NB4 (cell line): Measurements from ENCODE around the gene PTTG2.
A peak's percentile ranks its signal among the peaks of the same experiment; 100 is the strongest.

Source experiments
- DNase-seq: peaks from one replicate; pipeline ENCODE4 v3.0.0; 2010; ENCODE audit warnings: low read depth
- H3K4me3 ChIP-seq: one replicate; pipeline ENCODE4 v1.5.1; 2011; ENCODE audit warnings: mild to moderate bottlenecking, low read depth, low read length, moderate library complexity
- MYC ChIP-seq: IDR thresholded peaks from 2 replicates; pipeline ENCODE4 v1.6.1; 2011; ENCODE audit warnings: low read depth, low read length
- POLR2A ChIP-seq: IDR thresholded peaks from 2 replicates; pipeline ENCODE4 v1.6.1; 2011; ENCODE audit warnings: mild to moderate bottlenecking; ENCODE audit not compliant: insufficient read length; ENCODE audit errors: extremely low read depth
- TF ChIP-seq, protein P1 (sequence below): IDR thresholded peaks from one replicate; pipeline ENCODE4 v1.5.1; 2012; ENCODE audit warnings: low read depth, low read length
- TF ChIP-seq, protein P2 (sequence below): IDR thresholded peaks from 2 replicates; pipeline ENCODE4 v1.6.1; 2011; ENCODE audit warnings: low read depth, low read length

Gene PTTG2

DNA sequence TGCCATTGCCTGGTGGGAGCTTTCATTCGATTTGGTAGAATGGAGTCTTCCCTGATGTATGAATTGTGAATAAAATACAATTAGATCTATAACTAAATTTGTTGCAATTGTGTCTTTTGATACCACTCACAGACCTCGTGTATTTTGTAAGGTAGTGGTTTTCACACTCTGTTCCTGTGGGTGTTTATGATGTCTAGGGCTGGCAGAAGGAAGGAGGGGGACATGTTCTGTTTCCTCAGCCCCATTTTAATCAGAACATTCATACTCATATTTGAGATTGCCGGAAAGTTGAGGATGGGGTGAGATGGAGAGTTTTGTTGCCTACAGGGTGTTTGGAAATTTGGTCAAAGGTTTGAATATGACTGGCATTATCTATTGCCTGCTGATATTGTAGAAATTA, 42.9 kb downstream of the PTTG2 start:
- DNase-seq = no peak
- TF ChIP-seq, protein P1, sequence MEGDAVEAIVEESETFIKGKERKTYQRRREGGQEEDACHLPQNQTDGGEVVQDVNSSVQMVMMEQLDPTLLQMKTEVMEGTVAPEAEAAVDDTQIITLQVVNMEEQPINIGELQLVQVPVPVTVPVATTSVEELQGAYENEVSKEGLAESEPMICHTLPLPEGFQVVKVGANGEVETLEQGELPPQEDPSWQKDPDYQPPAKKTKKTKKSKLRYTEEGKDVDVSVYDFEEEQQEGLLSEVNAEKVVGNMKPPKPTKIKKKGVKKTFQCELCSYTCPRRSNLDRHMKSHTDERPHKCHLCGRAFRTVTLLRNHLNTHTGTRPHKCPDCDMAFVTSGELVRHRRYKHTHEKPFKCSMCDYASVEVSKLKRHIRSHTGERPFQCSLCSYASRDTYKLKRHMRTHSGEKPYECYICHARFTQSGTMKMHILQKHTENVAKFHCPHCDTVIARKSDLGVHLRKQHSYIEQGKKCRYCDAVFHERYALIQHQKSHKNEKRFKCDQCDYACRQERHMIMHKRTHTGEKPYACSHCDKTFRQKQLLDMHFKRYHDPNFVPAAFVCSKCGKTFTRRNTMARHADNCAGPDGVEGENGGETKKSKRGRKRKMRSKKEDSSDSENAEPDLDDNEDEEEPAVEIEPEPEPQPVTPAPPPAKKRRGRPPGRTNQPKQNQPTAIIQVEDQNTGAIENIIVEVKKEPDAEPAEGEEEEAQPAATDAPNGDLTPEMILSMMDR = no peak
- TF ChIP-seq POLR2A (no peak), MYC (no peak)
- TF ChIP-seq, protein P2, sequence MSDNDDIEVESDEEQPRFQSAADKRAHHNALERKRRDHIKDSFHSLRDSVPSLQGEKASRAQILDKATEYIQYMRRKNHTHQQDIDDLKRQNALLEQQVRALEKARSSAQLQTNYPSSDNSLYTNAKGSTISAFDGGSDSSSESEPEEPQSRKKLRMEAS = no peak
- H3K4me3 ChIP-seq = no peak overlapping the region

DNA sequence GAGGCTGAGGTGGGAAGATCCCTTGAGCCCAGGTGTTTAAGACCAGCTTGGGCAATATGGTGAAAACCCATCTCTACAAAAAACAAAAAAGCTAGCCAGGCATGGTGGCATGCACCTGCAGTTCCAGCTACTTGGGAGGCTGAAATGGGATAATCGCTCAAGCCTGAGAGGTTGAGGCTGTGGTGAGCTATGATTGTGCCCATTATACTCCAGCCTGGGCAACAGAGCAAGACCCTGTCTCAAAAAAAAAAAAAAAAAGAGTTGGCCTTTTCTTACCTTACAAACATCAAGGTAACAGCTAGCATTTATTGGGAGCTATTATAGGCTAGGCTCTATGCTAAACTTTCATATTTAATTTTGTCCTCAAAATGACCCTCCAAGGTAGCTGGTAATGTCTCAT, 43.4 kb downstream of the PTTG2 start:
- TF ChIP-seq, protein P2 = no peak
- no peak for TF ChIP-seq MYC
- no peak for DNase-seq
- H3K4me3 ChIP-seq = no peak overlapping the region

DNA sequence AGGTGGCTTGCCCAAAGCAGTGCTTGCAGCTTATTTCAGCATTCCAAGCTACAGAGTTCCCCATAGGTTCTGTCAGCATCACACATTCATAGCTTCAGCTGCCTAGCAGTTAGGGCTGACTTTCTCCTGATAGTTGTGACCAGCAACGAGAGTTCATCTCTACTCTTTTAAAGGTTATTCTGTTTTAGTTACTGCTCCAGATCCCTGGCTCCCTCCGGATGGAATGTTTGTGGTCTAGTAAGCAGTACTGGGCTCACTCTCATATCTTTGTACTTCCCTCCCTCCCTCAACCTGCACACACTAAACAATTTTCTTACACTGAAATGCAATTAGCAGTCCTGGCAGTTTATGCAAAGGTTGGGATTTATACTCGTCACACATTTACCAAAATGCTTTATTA, 43.9 kb downstream of the PTTG2 start:
- no peak overlapping the region for H3K4me3 ChIP-seq
- TF ChIP-seq, protein P1 = no peak
- no peak for TF ChIP-seq POLR2A
- TF ChIP-seq, protein P2 = no peak
- TF ChIP-seq MYC = no peak
- no peak for DNase-seq

DNA sequence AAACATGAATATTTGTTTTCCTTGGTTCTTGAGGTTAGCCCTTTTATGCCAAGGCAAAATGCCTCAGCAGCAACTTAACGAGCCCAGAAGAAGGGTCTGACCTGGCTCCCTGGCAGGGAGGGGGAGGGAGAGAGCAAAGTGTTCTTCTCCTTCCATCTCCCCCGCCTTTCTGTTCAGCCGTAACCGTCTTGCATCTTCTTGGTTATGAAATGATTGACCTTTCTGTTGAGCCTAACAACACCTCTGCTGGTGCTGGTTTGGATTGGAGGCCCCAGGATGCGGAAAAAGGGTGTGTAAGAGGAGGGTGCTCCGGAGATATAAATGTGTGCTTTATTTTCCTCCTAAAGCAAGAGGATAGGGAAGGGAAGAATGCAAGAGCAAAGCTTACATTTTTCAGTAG, 44.7 kb downstream of the PTTG2 start:
- no peak overlapping the region for H3K4me3 ChIP-seq
- peak; percentile 67 for DNase-seq
- TF ChIP-seq POLR2A = no peak
- TF ChIP-seq, protein P2 = 0 out of 2 replicates have a peak, but pooled peaks have one; percentile 8

DNA sequence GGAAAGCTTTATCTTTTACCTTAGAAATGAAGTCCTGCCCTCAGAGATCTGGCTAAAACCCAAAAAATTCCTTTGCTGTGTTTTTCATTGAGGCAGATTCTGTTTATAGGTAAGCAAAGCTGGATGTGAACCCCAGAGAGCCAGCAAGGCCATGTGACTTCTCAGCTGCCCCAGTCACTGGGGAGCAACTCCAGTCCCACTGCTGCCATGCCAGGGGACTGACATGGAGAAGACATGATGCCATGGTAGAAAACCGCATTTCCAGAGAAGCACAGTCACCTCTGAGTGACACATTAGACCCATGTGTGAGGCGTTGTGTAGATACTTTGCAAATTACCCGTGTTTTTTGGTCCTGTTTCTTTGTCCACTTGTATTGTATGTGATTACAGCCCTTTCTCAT, 45.4 kb downstream of the PTTG2 start:
- TF ChIP-seq MYC (no peak), POLR2A (no peak)
- TF ChIP-seq, protein P2 = peak; percentile 15; the same call in 1 of the 2 replicates
- TF ChIP-seq, protein P1 = no peak
- DNase-seq = no peak
- H3K4me3 ChIP-seq = no peak overlapping the region

DNA sequence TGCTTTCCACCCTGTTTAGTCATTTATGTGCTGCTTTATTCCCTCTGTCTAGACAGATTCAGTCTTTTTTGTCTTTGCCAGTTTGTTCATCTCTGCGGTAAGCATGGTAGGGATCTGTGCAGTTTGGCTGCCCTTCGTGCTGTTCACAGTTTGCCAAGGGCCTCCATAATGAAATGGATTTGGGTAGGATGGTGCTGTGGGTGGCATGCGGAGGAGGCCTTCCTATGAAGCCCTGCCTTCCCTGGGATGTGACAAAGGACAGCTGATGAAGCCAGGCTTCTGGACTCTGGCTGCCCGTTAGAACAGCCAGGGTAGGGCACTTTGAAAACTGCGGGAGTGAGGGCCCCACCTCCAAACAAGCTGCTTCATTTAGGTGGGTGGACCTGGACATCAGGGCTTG, 47.4 kb downstream of the PTTG2 start:
- TF ChIP-seq, protein P1 = no peak
- TF ChIP-seq, protein P2 = no peak
- TF ChIP-seq MYC (no peak), POLR2A (no peak)

DNA sequence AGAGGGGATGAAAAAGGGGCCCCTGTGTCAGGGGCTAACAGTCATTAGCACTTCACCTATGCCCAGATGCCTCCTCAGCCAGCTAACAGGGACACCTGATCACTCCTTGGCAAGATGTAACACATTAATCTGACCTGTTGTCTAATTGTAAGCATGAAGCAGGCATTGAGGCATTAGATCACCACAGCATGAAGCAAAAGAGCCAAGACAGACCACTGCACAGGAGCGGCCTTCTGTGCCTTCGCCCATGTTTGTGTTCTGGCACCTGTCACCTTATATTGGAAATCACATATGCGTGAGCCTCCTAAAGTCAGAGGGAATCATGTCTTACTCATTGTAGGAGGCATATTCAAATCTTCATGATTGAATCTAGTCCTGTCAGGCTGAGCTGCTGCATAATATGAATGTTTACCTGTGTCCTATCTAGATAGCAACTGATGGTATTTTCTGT, 48.4 kb downstream of the PTTG2 start:
- no peak for TF ChIP-seq MYC
- TF ChIP-seq, protein P1 = no peak
- TF ChIP-seq, protein P2 = no peak
- no peak for TF ChIP-seq POLR2A
- no peak for DNase-seq

More for the DNA sequence above, 47.4 kb downstream of the PTTG2 start:
- H3K4me3 ChIP-seq = no peak overlapping the region
- DNase-seq = no peak

More for the DNA sequence above, 48.4 kb downstream of the PTTG2 start:
- no peak overlapping the region for H3K4me3 ChIP-seq
